Measurements from ENCODE around the gene TTC9B. TPM values are rescaled to one million over a fixed set of nuclear protein-coding genes. Genes with fewer than 3 reads are reported as not detected.

The TTC9B gene
- total and polyA plus RNA-seq, 8 donors, result 0.35 to 0.37 TPM; not detected in 6

- Histone ChIP-seq H3K4me1 (peaks cover 4 to 29% (median 20%) of the 10 kb centered on the region in 4 donors), H3K36me3 (peaks cover 22 to 44% (median 42%) of the 10 kb centered on the region in 4 donors), H3K27me3 (no peaks in the 10 kb centered on the region), H3K27ac (no peak overlapping the region), H3K4me3 (no peak overlapping the region), H3K9me3 (no peaks in the 10 kb centered on the region)
- no peak for DNase-seq
- intact Hi-C loops (cut with DNase I; ENCODE audit: low total_unique reads), result no loop called here
- 91 to 96% (median 94%) methylated on average over 19 to 24 of the region's 24 CpGs for whole genome bisulfite sequencing, 5 donors
- no peak for TF ChIP-seq POLR2A (IDR thresholded peaks at IDR 0.05)
Measured at GRCh38 chr19:40263440-40264313, 45.5 kb upstream of the TTC9B start.

- 88 to 98% (median 94%) methylated on average over 3 of the region's 3 CpGs for WGBS, 5 donors
- intact Hi-C loops (cut with DNase I; ENCODE audit: low total_unique reads), result no loop called here
- Histone ChIP-seq H3K27ac (no peak overlapping the region), H3K36me3 (peaks cover 22 to 36% (median 36%) of the 10 kb centered on the region in 4 donors), H3K27me3 (no peaks in the 10 kb centered on the region), H3K9me3 (no peaks in the 10 kb centered on the region), H3K4me1 (peaks cover 0 to 21% (median 10%) of the 10 kb centered on the region in 4 donors), H3K4me3 (no peak overlapping the region)
- TF ChIP-seq, protein P1, sequence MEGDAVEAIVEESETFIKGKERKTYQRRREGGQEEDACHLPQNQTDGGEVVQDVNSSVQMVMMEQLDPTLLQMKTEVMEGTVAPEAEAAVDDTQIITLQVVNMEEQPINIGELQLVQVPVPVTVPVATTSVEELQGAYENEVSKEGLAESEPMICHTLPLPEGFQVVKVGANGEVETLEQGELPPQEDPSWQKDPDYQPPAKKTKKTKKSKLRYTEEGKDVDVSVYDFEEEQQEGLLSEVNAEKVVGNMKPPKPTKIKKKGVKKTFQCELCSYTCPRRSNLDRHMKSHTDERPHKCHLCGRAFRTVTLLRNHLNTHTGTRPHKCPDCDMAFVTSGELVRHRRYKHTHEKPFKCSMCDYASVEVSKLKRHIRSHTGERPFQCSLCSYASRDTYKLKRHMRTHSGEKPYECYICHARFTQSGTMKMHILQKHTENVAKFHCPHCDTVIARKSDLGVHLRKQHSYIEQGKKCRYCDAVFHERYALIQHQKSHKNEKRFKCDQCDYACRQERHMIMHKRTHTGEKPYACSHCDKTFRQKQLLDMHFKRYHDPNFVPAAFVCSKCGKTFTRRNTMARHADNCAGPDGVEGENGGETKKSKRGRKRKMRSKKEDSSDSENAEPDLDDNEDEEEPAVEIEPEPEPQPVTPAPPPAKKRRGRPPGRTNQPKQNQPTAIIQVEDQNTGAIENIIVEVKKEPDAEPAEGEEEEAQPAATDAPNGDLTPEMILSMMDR (IDR thresholded peaks at IDR 0.05), result no peak
- TF ChIP-seq POLR2AphosphoS5 (IDR thresholded peaks at IDR 0.05), result no peak
- TF ChIP-seq POLR2A (IDR thresholded peaks at IDR 0.05), result no peak
- TF ChIP-seq EP300 (IDR thresholded peaks at IDR 0.05), result no peak
- no peak for DNase-seq
Measured at GRCh38 chr19:40262422-40262821, 44.2 kb upstream of the TTC9B start.

DNA sequence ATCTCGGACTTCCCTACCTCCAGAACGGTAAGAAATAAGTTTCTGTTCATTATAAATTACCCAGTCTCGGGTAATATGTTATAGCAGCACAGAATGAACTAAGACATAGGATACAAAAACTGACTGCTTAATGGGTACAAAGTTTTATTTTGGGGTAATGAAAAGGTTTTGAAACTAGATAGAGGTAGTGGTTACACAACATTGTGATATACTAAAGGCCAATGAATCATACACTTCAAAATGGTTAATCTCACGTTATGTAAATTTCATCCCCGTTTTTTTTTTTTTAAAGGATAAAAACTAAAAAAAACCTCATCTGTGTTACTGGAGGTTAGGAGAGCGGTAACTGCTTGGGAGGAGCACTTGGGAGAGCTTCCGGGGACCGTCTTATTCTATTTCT lies 43.4 kb upstream of the TTC9B start:
- intact Hi-C loops (cut with DNase I; ENCODE audit: low total_unique reads), result no loop called here
- no peaks in the 10 kb centered on the region for H3K27me3 ChIP-seq
- no peak for DNase-seq
- H3K27ac ChIP-seq, result no peak overlapping the region
- no peaks in the 10 kb centered on the region for H3K9me3 ChIP-seq
- peaks cover 25 to 43% (median 42%) of the 10 kb centered on the region in 4 donors for H3K36me3 ChIP-seq
- H3K4me1 ChIP-seq, result peaks cover 0 to 19% (median 13%) of the 10 kb centered on the region in 4 donors
- WGBS, 5 donors, result 77 to 89% (median 87%) methylated on average over 8 of the region's 8 CpGs
- TF ChIP-seq POLR2AphosphoS5 (IDR thresholded peaks at IDR 0.05) (no peak), POLR2A (IDR thresholded peaks at IDR 0.05) (no peak), EP300 (IDR thresholded peaks at IDR 0.05) (no peak)
- TF ChIP-seq, protein P1 (IDR thresholded peaks at IDR 0.05), result no peak
- H3K4me3 ChIP-seq, result no peak overlapping the region

DNA sequence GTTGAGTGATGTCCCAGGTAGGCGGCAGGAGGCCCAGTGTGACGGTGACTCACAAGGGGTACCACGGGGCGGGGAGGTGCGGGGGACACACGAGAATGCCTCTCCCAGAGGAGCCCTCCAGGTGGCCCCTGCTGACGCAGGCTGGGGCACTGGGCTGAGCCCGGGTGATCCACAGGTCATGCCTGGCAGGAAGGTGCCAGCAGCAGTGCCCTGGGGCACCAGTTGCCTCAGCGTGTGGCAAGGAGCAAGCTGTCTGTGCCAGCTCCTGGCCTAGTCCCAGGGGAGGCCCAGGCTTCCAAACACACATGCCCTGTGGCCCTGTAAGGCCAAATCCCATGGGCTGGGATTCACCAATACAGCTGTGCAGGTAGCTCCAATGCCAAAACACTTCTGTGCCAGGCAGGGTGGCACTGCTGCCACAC lies 38.9 kb upstream of the TTC9B start:
- H3K27me3 ChIP-seq, result no peaks in the 10 kb centered on the region
- H3K27ac ChIP-seq, result no peak overlapping the region
- peaks cover 0 to 26% (median 18%) of the 10 kb centered on the region in 4 donors for H3K4me1 ChIP-seq
- H3K36me3 ChIP-seq, result peaks cover 28 to 53% (median 51%) of the 10 kb centered on the region in 4 donors
- TF ChIP-seq, protein P1 (IDR thresholded peaks at IDR 0.05), result no peak
- no peak for TF ChIP-seq POLR2A (IDR thresholded peaks at IDR 0.05)
- TF ChIP-seq POLR2AphosphoS5 (IDR thresholded peaks at IDR 0.05), result no peak
- no peak for TF ChIP-seq EP300 (IDR thresholded peaks at IDR 0.05)
- WGBS, 5 donors, result 66 to 79% (median 68%) methylated on average over 4 to 9 of the region's 9 CpGs
- H3K9me3 ChIP-seq, result no peaks in the 10 kb centered on the region
- intact Hi-C loops (cut with DNase I; ENCODE audit: low total_unique reads), result no loop called here
- peak in 1 of 2 donors; percentile 47 for DNase-seq
- no peak overlapping the region for H3K4me3 ChIP-seq

All from stomach (tissue), 9 donors.